Activated naive CD4-positive, alpha-beta T cell treated with anti-CD3 and anti-CD28 coated beads for 36 hours (primary cell): ENCODE results near the gene IGSF8. TPM values are rescaled to one million over a fixed set of nuclear protein-coding genes. Genes with fewer than 3 reads are reported as not detected.
A peak's percentile ranks its signal among the peaks of the same experiment; 100 is the strongest.

Experiments used
- CTCF ChIA-PET: fragments of 350-600 bp; sonication (Branson Sonifier 250); formaldehyde crosslinking; loops from one replicate; lab custom pipeline; 2021; ENCODE audit warnings: antibody characterized with exemption; lab: Charles Lee
- DNase-seq: peaks from one replicate; pipeline ENCODE4 v3.0.0-alpha.2; 2020
- H3K27ac Mint-ChIP-seq: one replicate; pipeline ENCODE4 v1.8.0; 2021; ENCODE audit warnings: mild to moderate bottlenecking, mixed read lengths
- H3K27me3 Mint-ChIP-seq: one replicate; pipeline ENCODE4 v1.8.0; 2021; ENCODE audit warnings: low read depth, mixed read lengths
- H3K36me3 Mint-ChIP-seq: one replicate; pipeline ENCODE4 v1.8.0; 2021; ENCODE audit warnings: low read depth, mixed read lengths
- H3K4me1 Mint-ChIP-seq: one replicate; pipeline ENCODE4 v1.8.0; 2021; ENCODE audit warnings: low read depth, mixed read lengths
- H3K4me3 Mint-ChIP-seq: one replicate; pipeline ENCODE4 v1.8.0; 2021; ENCODE audit warnings: mild to moderate bottlenecking, moderate library complexity, mixed read lengths
- H3K9me3 Mint-ChIP-seq: one replicate; pipeline ENCODE4 v1.8.0; 2021; ENCODE audit warnings: mixed read lengths
- intact Hi-C: fragments of 100-400 bp; cut with micrococcal nuclease; formaldehyde crosslinking; loops from one replicate; pipeline ENCODE4 v1.15.1; 2023
- total RNA-seq, 2 experiments: library from RNA; stranded (reverse); gene quantifications; one replicate each; pipeline ENCODE4 v1.2.3, GENCODE V29; 2021

Gene IGSF8, protein sequence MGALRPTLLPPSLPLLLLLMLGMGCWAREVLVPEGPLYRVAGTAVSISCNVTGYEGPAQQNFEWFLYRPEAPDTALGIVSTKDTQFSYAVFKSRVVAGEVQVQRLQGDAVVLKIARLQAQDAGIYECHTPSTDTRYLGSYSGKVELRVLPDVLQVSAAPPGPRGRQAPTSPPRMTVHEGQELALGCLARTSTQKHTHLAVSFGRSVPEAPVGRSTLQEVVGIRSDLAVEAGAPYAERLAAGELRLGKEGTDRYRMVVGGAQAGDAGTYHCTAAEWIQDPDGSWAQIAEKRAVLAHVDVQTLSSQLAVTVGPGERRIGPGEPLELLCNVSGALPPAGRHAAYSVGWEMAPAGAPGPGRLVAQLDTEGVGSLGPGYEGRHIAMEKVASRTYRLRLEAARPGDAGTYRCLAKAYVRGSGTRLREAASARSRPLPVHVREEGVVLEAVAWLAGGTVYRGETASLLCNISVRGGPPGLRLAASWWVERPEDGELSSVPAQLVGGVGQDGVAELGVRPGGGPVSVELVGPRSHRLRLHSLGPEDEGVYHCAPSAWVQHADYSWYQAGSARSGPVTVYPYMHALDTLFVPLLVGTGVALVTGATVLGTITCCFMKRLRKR
- 10 to 100 TPM; 22.2 to 24.7 TPM for total RNA-seq

GRCh38 chr1:160097911-160098851 lies at the start of gene IGSF8:
Gene IGSF8 (minus strand): TSS chr1:160098619. CDS start chr1:160098472, 147 bp downstream.
- peak within 1 kb of the TSS; percentile 81 for H3K27ac Mint-ChIP-seq
- H3K4me1 Mint-ChIP-seq, result peaks cover 58% of the 10 kb centered on the region
- H3K36me3 Mint-ChIP-seq, result no peaks in the 10 kb centered on the region
- CTCF ChIA-PET, result interaction anchor here (0.6 to 4.8 kb wide), 13 partner anchors 9 to 318 kb away, joined by 3 to 88 read pairs (median 3); no protein-coding TSS in a partner anchor
- H3K9me3 Mint-ChIP-seq, result no peaks in the 10 kb centered on the region
- peak; percentile 94 for DNase-seq
- intact Hi-C loops, result loop anchor here (1.0 to 5.0 kb wide), 7 partner anchors 13 to 1086 kb away; partner anchors contain the start of genes COPA, NCSTN, PEX19 and PIGM
- peak within 1 kb of the TSS; percentile 77 for H3K4me3 Mint-ChIP-seq
- H3K27me3 Mint-ChIP-seq, result no peaks in the 10 kb centered on the region

- no peaks in the 10 kb centered on the region for H3K9me3 Mint-ChIP-seq
- no peak for DNase-seq
- CTCF ChIA-PET, result interaction anchor here (0.7 to 1.5 kb wide), 2 partner anchors 47 to 130 kb away, joined by 4 to 6 read pairs; no protein-coding TSS in a partner anchor
- no peak overlapping the region for H3K27ac Mint-ChIP-seq
- H3K36me3 Mint-ChIP-seq, result no peaks in the 10 kb centered on the region
- no peak overlapping the region for H3K4me3 Mint-ChIP-seq
- no peaks in the 10 kb centered on the region for H3K27me3 Mint-ChIP-seq
- no peaks in the 10 kb centered on the region for H3K4me1 Mint-ChIP-seq
- intact Hi-C loops, result no loop called here
These were observed 49.7 kb upstream of the IGSF8 start for GRCh38 chr1:160148121-160148520.

GRCh38 chr1:160146107-160146506 lies 47.7 kb upstream of the IGSF8 start:
- intact Hi-C loops, result no loop called here
- Mint-ChIP-seq H3K36me3 (no peaks in the 10 kb centered on the region), H3K27ac (no peak overlapping the region), H3K4me1 (no peaks in the 10 kb centered on the region), H3K9me3 (no peaks in the 10 kb centered on the region), H3K4me3 (no peak overlapping the region), H3K27me3 (no peaks in the 10 kb centered on the region)
- CTCF ChIA-PET, result no interaction called here
- no peak for DNase-seq

GRCh38 chr1:160144921-160145320 lies 46.5 kb upstream of the IGSF8 start:
- CTCF ChIA-PET, result no interaction called here
- H3K27me3 Mint-ChIP-seq, result no peaks in the 10 kb centered on the region
- no peak overlapping the region for H3K27ac Mint-ChIP-seq
- no peak for DNase-seq
- H3K4me3 Mint-ChIP-seq, result no peak overlapping the region
- H3K4me1 Mint-ChIP-seq, result no peaks in the 10 kb centered on the region
- H3K36me3 Mint-ChIP-seq, result no peaks in the 10 kb centered on the region
- H3K9me3 Mint-ChIP-seq, result no peaks in the 10 kb centered on the region
- intact Hi-C loops, result no loop called here

- no peak for DNase-seq
- Mint-ChIP-seq H3K36me3 (no peaks in the 10 kb centered on the region), H3K4me3 (no peak overlapping the region), H3K27me3 (no peaks in the 10 kb centered on the region), H3K4me1 (no peaks in the 10 kb centered on the region), H3K27ac (no peak overlapping the region), H3K9me3 (no peaks in the 10 kb centered on the region)
- intact Hi-C loops, result no loop called here
- CTCF ChIA-PET, result no interaction called here
These were observed 45.3 kb upstream of the IGSF8 start for GRCh38 chr1:160143695-160144094.

GRCh38 chr1:160139840-160140239 lies 41.4 kb upstream of the IGSF8 start:
- Mint-ChIP-seq H3K9me3 (no peaks in the 10 kb centered on the region), H3K4me1 (no peaks in the 10 kb centered on the region)
- intact Hi-C loops, result no loop called here

DNA sequence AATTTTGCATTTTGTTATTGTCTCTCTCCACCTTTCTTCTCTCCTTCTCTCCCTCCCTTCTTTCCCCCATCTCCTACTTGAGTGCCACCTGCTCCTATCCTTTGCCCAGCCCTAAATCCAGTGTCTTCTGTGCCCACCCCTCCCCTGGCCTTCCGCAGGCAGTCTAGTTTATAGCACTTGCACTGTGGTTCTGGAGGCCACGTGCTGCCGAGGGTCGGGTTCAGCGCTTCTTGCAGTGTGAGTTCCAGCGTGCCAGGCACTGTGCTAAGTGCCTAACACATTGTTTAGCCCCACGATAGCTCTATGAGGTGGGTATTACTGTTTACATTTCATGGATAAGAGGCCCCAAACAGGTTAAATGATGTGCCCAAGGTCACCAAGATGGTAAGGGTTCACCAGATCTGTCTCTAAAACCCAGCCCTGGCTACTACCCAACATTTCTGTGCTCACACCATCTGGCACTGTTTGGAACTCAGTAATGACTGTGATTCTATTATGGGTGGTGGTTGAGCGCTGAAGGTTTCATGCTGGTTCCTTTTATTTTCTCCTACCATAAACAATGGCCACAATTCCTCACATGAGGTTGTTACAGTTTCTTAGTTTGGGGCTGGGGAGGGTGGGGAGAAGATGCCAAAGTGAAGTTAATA lies 38.9 kb upstream of the IGSF8 start:
- no peak for DNase-seq
- Mint-ChIP-seq H3K36me3 (no peaks in the 10 kb centered on the region), H3K4me3 (no peak overlapping the region), H3K9me3 (no peaks in the 10 kb centered on the region), H3K27me3 (no peaks in the 10 kb centered on the region), H3K4me1 (no peaks in the 10 kb centered on the region), H3K27ac (no peak overlapping the region)
- intact Hi-C loops, result no loop called here
- CTCF ChIA-PET, result interaction anchor here (1.5 kb wide), 1 partner anchor 10 kb away, joined by 3 read pairs; no protein-coding TSS in a partner anchor

More at GRCh38 chr1:160139840-160140239, 41.4 kb upstream of the IGSF8 start:
- H3K4me3 Mint-ChIP-seq, result no peak overlapping the region
- CTCF ChIA-PET, result no interaction called here
- H3K36me3 Mint-ChIP-seq, result no peaks in the 10 kb centered on the region
- no peak for DNase-seq
- no peaks in the 10 kb centered on the region for H3K27me3 Mint-ChIP-seq
- H3K27ac Mint-ChIP-seq, result no peak overlapping the region

GRCh38 chr1:160136926-160137200 lies 38.4 kb upstream of the IGSF8 start:
- DNase-seq, result no peak
- H3K27me3 Mint-ChIP-seq, result no peaks in the 10 kb centered on the region
- no peaks in the 10 kb centered on the region for H3K4me1 Mint-ChIP-seq
- H3K27ac Mint-ChIP-seq, result no peak overlapping the region
- H3K9me3 Mint-ChIP-seq, result no peaks in the 10 kb centered on the region
- intact Hi-C loops, result no loop called here
- CTCF ChIA-PET, result no interaction called here
- no peak overlapping the region for H3K4me3 Mint-ChIP-seq
- no peaks in the 10 kb centered on the region for H3K36me3 Mint-ChIP-seq

DNA sequence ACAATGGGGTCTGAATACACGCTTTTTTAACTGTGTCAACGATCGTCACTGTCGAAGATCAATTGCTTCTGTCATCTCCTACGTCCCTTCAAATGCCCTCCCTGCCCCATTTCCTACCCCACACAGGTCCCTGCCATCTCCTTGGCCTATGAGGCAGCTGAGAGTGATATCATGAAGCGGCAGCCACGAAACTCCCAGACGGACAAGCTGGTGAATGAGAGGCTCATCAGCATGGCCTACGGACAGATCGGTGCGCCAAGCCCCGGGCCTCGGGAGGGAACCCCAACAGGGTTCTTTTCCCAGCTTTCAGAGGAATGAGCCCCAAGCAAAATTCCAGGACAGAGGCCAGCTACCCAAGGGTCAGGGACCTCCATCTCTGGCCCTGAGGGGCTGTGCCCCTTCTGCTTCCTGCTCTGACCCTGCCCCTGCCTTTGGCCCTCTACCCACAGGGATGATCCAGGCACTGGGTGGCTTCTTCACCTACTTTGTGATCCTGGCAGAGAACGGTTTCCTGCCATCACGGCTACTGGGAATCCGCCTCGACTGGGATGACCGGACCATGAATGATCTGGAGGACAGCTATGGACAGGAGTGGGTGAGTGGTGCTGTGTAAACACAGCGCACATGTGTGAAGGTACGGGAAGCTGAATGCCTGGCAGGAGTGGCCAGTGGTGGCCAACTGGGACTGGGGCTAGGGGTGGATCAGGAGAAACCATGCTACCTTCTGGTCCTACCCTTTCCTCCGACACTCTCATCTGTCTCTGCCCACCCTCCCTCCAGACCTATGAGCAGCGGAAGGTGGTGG lies 37.9 kb upstream of the IGSF8 start:
- Mint-ChIP-seq H3K27me3 (no peaks in the 10 kb centered on the region), H3K4me1 (no peaks in the 10 kb centered on the region), H3K36me3 (no peaks in the 10 kb centered on the region), H3K4me3 (no peak overlapping the region), H3K27ac (no peak overlapping the region), H3K9me3 (no peaks in the 10 kb centered on the region)
- CTCF ChIA-PET, result no interaction called here
- intact Hi-C loops, result no loop called here
- no peak for DNase-seq

GRCh38 chr1:160134791-160135572 lies 36.6 kb upstream of the IGSF8 start:
- no peak overlapping the region for H3K4me3 Mint-ChIP-seq

More at GRCh38 chr1:160134791-160135572, 36.6 kb upstream of the IGSF8 start:
- no peak overlapping the region for H3K27ac Mint-ChIP-seq
- H3K4me1 Mint-ChIP-seq, result no peaks in the 10 kb centered on the region
- intact Hi-C loops, result no loop called here
- CTCF ChIA-PET, result interaction anchor here (0.5 kb wide), 1 partner anchor 770 kb away, joined by 6 read pairs; no protein-coding TSS in a partner anchor
- no peaks in the 10 kb centered on the region for H3K9me3 Mint-ChIP-seq
- H3K27me3 Mint-ChIP-seq, result no peaks in the 10 kb centered on the region
- no peak for DNase-seq
- H3K36me3 Mint-ChIP-seq, result no peaks in the 10 kb centered on the region
